PFSK-1 (cell line): ENCODE results near the gene HECTD4.

ENCODE experiments used
- FOXP2 ChIP-seq: optimal IDR thresholded peaks from 2 replicates; pipeline ENCODE3; 2011; ENCODE audit warnings: borderline replicate concordance, control low read depth, inconsistent platforms; ENCODE audit not compliant: insufficient read depth; ENCODE audit errors: extremely low read length, extremely low read depth
- POLR2AphosphoS5 ChIP-seq: IDR thresholded peaks from 2 replicates; pipeline ENCODE4 v1.6.1; 2012; ENCODE audit warnings: low read depth, mild to moderate bottlenecking, control low read depth, low read length, moderate library complexity
- REST ChIP-seq, 2 experiments: IDR thresholded peaks; 2 replicates each; pipeline versions ENCODE4 v1.6.1 to v1.8.0; 2011 to 2012; ENCODE audit warnings: low read depth in 2 of 2, low read length in 2 of 2, control low read depth in 1 of 2, inconsistent platforms in 1 of 2, mild to moderate bottlenecking in 1 of 2, moderate library complexity in 1 of 2; ENCODE audit not compliant: insufficient read depth in 1 of 2
- SIN3A ChIP-seq: IDR thresholded peaks from 2 replicates; pipeline ENCODE4 v1.6.1; 2012; ENCODE audit warnings: mild to moderate bottlenecking, low read length, moderate library complexity, borderline replicate concordance; ENCODE audit not compliant: insufficient read depth
- TAF1 ChIP-seq: IDR thresholded peaks from 2 replicates; pipeline ENCODE4 v1.6.1; 2012; ENCODE audit warnings: low read length, control low read depth, borderline replicate concordance; ENCODE audit not compliant: insufficient read depth

GRCh38 chr12:112159146-112159541, 223.1 kb downstream of the HECTD4 start:
- TF ChIP-seq POLR2AphosphoS5, result no peak
- no peak for TF ChIP-seq REST (IDR thresholded peaks at IDR 0.05; ENCODE audit: insufficient read depth in 1 of 2, low read depth in 2 of 2, low read length in 2 of 2)
- TF ChIP-seq TAF1, result no peak
- no peak for TF ChIP-seq SIN3A
- no peak for TF ChIP-seq FOXP2
